NT2/D1 (cell line): ENCODE results near the gene TAPT1.

Experiments
- SUZ12 ChIP-seq: IDR thresholded peaks from 2 replicates; pipeline ENCODE4 v1.6.1; 2011; ENCODE audit not compliant: insufficient read length, insufficient read depth; ENCODE audit errors: extremely low read depth
- YY1 ChIP-seq: IDR thresholded peaks from 2 replicates; pipeline ENCODE4 v1.6.1; 2011; ENCODE audit not compliant: insufficient read length, insufficient read depth
- ZNF274 ChIP-seq: IDR thresholded peaks from 2 replicates; pipeline ENCODE4 v1.6.1; 2011; ENCODE audit warnings: mild to moderate bottlenecking, low read depth, low read length

DNA sequence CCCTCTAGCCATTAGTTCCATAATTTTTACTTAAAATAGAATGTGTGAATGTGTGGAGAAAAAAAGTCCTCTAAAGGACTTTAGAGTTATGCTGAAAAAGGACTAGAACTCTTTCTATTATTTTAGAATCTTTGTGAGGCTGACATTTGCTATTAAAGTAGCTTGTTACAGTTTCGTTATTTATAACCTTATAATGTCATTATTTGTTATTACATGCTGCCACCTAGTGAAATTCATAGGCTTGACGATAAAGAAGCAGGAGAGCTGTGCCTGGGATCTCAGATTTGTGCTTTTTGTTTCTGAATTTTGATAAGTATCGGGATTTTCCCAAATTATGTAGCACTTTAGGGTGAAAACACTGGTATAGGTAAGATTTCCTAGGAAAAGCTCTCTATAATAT lies 38.5 kb upstream of the TAPT1 start:
- no peak for TF ChIP-seq YY1
- TF ChIP-seq ZNF274 = no peak
- TF ChIP-seq SUZ12 = no peak
